GM04504 (cell line): ENCODE data around the gene TMEM179.
A peak's percentile ranks its signal among the peaks of the same experiment; 100 is the strongest.
"Not testable (repeated sequence)": the region's sequence is repeated elsewhere in the genome, so short reads cannot be mapped to it uniquely, and the experiment has no call there.

Experiments used
- DNase-seq: peaks from one replicate; pipeline ENCODE4 v3.0.0-alpha.2; 2012; ENCODE audit warnings: low read depth

The TMEM179 gene

DNA sequence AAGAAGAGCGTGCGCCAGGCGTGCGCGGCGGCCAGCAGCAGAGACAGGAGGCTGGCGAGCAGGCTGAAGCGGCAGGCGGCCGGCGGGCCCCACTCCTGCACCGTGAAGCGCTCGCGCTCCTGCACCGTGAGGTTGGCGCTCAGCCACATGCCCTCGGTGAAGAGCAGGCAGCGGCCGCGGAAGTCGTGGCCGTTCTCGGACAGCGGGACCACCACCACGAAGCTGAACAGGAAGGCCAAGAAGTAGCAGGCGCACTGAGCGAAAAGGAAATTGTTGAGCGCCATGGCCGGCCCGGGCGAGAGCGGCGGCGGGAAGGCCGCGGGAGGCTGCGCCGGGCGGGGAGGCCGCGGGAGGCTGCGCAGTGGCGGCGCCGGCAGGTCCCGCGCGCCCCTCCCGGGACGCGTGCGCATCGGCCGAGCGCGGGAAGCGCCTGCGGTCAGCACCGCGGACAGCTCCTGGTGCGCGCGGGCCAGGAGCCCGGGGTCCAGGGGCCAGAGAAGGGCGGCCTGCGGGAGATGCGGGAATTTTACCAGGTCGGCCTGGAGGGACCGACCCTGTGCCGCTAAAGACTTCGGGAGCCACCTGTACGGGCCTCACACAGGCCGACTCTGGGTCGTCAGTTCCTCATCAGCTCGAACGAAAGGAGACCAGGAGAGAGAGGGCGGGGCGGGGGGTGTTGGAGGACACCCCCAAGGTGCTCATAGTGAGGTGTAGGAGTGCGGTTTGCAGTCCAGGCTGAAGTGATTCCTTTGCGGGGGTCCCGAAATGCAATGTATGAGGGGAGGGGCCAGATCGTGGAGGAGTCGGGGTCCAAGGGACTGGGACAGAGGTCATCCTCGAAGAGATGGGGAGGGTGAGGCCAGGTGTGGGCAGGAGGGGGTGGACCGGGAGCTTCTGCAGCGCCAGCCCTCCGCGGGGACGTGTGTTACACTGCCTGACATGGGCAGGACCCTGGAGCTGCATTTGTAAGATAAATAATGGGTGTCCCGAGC is at the start of gene TMEM179:
Gene TMEM179, minus strand, starts transcription at position 315 of the 992 bp plus-strand sequence. Its CDS starts 31 bp downstream, at position 284.
- DNase-seq = no peak

DNA sequence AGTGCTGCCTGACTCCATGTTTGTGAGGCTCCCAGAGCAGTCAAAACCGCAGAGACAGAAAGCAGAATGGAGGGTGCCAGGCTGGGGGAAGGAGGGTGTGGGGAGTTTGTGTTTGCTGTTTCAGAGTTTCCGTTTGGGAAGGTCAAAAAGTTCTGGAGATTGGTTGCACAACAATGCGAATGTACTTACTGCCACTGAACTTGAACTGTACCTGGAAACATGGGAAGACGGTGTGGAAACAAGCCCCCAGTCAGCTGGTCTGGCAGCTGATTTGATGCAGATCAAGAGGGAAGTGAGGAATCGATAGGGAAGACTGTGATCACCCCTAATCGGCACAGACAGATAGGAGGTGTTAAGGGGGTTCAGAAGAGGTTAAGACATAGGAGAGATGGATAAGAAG is 49.5 kb upstream of the TMEM179 start:
- no peak for DNase-seq

DNA sequence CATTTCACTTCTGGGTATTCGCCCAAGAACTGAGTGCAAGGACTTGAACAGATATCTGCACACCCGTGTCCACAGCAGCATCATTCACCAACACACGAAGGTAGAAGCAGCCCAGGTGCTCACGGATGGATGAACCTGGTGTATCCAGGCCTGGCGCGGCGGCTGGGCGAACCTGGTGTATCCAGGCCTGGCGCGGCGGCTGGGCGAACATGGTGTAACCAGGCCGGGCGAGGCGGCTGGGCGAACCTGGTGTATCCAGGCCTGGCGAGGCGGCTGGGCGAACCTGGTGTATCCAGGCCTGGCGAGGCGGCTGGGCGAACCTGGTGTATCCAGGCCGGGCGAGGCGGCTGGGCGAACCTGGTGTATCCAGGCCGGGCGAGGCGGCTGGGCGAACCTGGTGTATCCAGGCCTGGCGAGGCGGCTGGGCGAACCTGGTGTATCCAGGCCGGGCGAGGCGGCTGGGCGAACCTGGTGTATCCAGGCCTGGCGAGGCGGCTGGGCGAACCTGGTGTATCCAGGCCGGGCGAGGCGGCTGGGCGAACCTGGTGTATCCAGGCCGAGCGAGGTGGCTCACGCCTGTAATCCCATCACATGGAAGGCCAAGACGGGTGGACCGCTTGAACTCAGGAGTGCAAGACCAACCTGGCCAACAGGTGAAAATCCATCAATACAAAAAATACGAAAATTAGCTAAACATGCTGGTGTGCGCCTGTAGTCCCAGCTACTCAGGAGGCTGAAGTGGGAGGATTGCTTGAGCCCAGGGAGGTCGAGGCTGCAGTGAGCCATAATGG is 48.8 kb upstream of the TMEM179 start:
- not testable (repeated sequence) for DNase-seq

GRCh38 chr14:104652386-104652785 is 47.8 kb upstream of the TMEM179 start:
- no peak for DNase-seq

DNA sequence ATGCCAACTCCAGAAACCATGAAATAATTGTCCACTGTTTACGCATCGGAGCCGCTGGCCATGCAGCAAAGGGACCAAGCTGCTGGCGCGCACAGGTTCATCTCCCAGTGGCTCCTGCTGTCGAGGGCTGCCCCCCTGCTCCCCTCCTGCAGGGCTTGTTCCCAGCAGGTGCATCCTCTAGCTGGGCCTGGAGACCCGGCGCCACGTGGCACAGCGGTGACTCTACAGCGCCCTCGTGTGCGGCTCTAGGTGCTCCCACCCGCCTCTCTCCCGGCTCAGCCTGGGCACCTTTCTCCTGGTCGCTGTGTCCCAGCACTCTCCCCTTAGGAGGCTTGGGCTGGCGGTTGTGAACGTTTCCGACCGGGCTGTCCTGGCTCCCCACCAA is 47.3 kb upstream of the TMEM179 start:
- DNase-seq = no peak

- DNase-seq = no peak
Measured at GRCh38 chr14:104650981-104651875, 46.7 kb upstream of the TMEM179 start.

GRCh38 chr14:104650057-104650980 is 45.7 kb upstream of the TMEM179 start:
- DNase-seq = peak; percentile 25

DNA sequence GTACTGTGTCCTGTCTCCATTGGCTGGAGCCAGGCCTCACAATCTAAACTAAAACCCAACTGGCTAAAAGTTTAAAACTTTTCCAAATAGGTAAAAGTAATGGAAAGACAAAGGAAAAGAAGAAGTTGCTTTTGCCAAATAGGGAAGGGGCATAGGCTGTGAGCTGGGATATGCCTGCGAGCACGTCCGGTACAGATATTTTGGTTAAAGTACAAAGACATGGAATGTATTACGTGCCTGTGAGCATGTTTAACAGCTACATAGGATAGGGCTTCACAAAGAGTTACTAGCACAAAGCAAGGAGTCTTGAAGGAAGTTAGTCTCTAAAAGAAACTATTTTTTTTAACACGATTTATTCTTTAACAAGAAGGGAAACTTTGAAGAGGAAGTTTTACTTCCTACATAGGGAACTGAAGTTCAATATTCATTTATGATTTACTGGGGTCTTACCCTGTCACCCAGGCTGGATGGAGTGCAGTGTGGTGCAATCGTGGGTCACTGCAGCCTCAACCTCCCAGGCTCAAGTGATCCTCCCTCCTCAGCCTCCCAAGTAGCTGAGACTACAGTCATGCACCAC is 43.0 kb upstream of the TMEM179 start:
- no peak for DNase-seq

DNA sequence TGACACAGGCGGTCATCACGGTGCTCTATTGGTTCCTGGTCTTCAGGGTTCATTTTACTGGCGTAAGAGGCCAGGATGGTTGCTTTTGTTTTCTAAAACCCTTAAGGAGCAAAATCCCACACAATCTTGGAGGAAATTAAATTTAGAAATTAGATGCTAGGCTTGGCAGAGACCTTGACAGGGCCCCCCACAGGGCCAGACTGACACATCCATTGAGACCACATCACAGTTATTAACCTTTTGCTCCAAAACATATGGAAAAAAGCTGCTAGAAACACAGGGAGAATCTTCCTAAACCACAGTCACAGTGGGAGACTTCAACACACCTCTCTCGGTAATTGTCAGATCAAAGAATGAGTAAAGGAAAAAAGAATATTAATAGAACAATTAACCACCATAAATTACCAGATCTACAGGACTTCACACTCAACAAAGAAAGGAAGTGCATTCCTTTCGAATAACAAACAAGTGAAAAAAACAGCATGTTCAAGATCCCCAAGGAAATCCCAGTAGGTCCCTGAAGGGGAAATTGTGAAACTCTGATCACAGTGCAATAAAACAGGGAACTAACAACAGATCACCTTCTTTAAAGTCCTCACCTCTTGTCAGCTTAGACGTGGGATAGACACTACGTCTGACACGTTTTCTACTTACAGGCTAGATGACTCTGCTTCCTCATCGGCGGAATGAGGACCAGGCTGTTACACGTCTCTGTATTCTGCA is 40.2 kb upstream of the TMEM179 start:
- no peak for DNase-seq

GRCh38 chr14:104644091-104644635 is 39.6 kb upstream of the TMEM179 start:
- DNase-seq = no peak

GRCh38 chr14:104643306-104643705 is 38.7 kb upstream of the TMEM179 start:
- DNase-seq = no peak

- DNase-seq = no peak
Measured at GRCh38 chr14:104642540-104642868, 37.9 kb upstream of the TMEM179 start.

GRCh38 chr14:104641753-104642539 is 37.4 kb upstream of the TMEM179 start:
- DNase-seq = no peak

DNA sequence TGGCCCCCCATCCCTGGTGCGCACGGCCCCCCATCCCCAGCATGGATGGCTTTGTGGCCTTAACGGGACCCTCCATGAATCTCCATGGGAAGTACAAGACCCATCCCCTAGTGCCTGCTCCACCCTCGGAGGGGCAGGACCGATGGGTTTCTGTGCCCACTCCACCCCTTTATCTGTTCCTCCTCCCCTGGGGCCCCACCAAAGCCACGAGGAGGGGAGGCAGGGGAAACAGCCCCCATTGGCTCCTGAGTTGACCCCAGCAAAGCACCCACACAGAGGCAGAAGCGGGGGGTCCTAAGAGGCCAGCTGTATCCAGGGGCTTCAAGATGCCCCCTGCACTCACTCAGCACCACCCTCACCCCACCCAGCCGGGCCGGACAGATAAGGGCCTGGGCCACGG is 36.1 kb upstream of the TMEM179 start:
- no peak for DNase-seq

- DNase-seq = peak; percentile 10
Measured at GRCh38 chr14:104639885-104640548, 35.4 kb upstream of the TMEM179 start.

- DNase-seq = no peak
Measured at GRCh38 chr14:104639471-104639870, 34.9 kb upstream of the TMEM179 start.

- no peak for DNase-seq
Measured at GRCh38 chr14:104638927-104639450, 34.4 kb upstream of the TMEM179 start.

DNA sequence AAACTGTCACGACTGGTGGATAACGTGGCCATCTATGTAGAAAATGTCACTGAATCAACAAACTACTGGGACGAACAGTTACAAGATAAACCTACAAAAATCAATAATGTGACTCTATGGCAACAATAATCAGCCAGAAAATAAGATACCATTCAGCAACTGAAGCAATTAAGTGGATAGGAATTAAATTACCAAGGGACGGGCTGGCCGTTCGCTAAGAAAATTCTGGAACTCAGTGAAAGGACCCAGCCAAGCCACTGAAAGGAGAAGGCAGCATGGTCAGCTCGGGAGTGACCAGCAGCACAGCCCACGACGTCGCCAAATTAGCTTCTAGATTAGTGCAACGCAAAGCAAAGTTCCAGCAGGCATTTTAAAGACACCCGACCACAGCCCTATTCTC is 33.6 kb upstream of the TMEM179 start:
- no peak for DNase-seq
